HepG2 (cell line): ENCODE data around the gene WDR18. TPM values are rescaled to one million over a fixed set of nuclear protein-coding genes. Genes with fewer than 3 reads are reported as not detected.

Source experiments
- ATAC-seq: fragments of 200-7000 bp; cut with Tn5 transposase; 3 replicates; pipeline ENCODE4 v1.9.1; 2020; ENCODE audit warnings: mild to moderate bottlenecking, moderate library complexity
- BruUV-seq: library from RNA; stranded (reverse); fragments of 400-500 nt; replicated peaks from 2 replicates; lab custom pipeline; 2021; lab: Mats Ljungman, UMichigan
- CTCF ChIA-PET: fragments of 300-600 bp; formaldehyde crosslinking; extraction: SDS; loops from one replicate; lab custom pipeline; 2021; ENCODE audit warnings: low total read pairs, inconsistent platforms, low intra/inter-chr PET ratio; lab: Yijun Ruan, JAX
- POLR2A ChIA-PET: fragments of 350-600 bp; sonication (Branson Sonifier 250); formaldehyde crosslinking; loops from one replicate; lab custom pipeline; 2020; ENCODE audit warnings: antibody characterized with exemption, inconsistent platforms; lab: Yijun Ruan, JAX
- DNase-seq: peaks from one replicate; pipeline ENCODE4 v3.0.0-alpha.2; 2015; ENCODE audit warnings: low spot score
- FAIRE-seq: peaks from 3 replicates; lab custom pipeline; 2011; peaks lifted over from hg19 to GRCh38; lab: Jason Lieb, UNC
- H2AFZ ChIP-seq: one replicate; pipeline ENCODE4 v1.6.1; 2011; ENCODE audit warnings: low read length, inconsistent platforms
- H3K27ac ChIP-seq: fragments of 300-600 bp; 3 replicates; pipeline ENCODE4 v1.8.0; 2011; ENCODE audit warnings: mixed run types, mild to moderate bottlenecking, mixed read lengths, low read length, inconsistent platforms; ENCODE audit not compliant: insufficient read depth; ENCODE audit errors: extremely low read length
- H3K27me3 ChIP-seq, 2 experiments: fragments of 200-600 bp in 1 of 2; 2 replicates in 1 of 2; 3 replicates in 1 of 2; pipeline versions ENCODE4 v1.6.0 to v1.8.0; 2011; ENCODE audit warnings: low read length in 2 of 2, mild to moderate bottlenecking in 2 of 2, moderate library complexity in 2 of 2, inconsistent platforms in 1 of 2; ENCODE audit not compliant: insufficient read depth in 2 of 2, control insufficient read depth in 1 of 2
- H3K36me3 ChIP-seq, 2 experiments: fragments of 200-600 bp in 1 of 2; replicated peaks in 1 of 2; 2 replicates in 1 of 2; 3 replicates in 1 of 2; pipeline versions ENCODE4 v1.5.1 to v1.8.0; 2011; ENCODE audit warnings: low read length in 2 of 2, inconsistent platforms in 1 of 2; ENCODE audit not compliant: insufficient read depth in 2 of 2, control insufficient read depth in 1 of 2
- H3K4me1 ChIP-seq: 2 replicates; pipeline ENCODE4 v1.5.1; 2012; ENCODE audit warnings: low read length, inconsistent platforms; ENCODE audit not compliant: insufficient read depth
- H3K4me2 ChIP-seq: 2 replicates; pipeline ENCODE4 v1.6.0; 2011; ENCODE audit warnings: low read depth, low read length, inconsistent platforms
- H3K4me3 ChIP-seq, 3 experiments: fragments of 200-600 bp in 1 of 3; sonication (generic), shearing (Covaris generic) in 1 of 3; replicated peaks in 1 of 3; 2 replicates each; pipeline ENCODE4 v1.5.1; 2011 to 2016; ENCODE audit warnings: low read length in 3 of 3, inconsistent platforms in 2 of 3, low read depth in 2 of 3, mild to moderate bottlenecking in 2 of 3, control low read depth in 1 of 3, mixed read lengths in 1 of 3; ENCODE audit not compliant: insufficient read depth in 1 of 3
- H3K79me2 ChIP-seq: one replicate; pipeline ENCODE4 v1.6.1; 2011; ENCODE audit warnings: low read length, inconsistent platforms; ENCODE audit not compliant: insufficient read depth
- H3K9ac ChIP-seq: 2 replicates; pipeline ENCODE4 v1.6.0; 2011; ENCODE audit warnings: mild to moderate bottlenecking, low read depth, low read length, inconsistent platforms; ENCODE audit not compliant: insufficient read depth
- H3K9me3 ChIP-seq: 2 replicates; pipeline ENCODE4 v1.5.1; 2012; ENCODE audit warnings: mild to moderate bottlenecking, low read length
- H4K20me1 ChIP-seq: 2 replicates; pipeline ENCODE4 v1.6.0; 2011; ENCODE audit warnings: inconsistent platforms, mild to moderate bottlenecking, low read length, moderate library complexity; ENCODE audit not compliant: insufficient read depth
- ARNTL ChIP-seq: sonication (generic); formaldehyde crosslinking; IDR thresholded peaks from 2 replicates; pipeline ENCODE4 v1.4.0; 2020; ENCODE audit warnings: mild to moderate bottlenecking, missing genetic modification reagents
- DMTF1 ChIP-seq: sonication (generic); formaldehyde crosslinking; IDR thresholded peaks from 2 replicates; pipeline ENCODE4 v1.4.0; 2020; ENCODE audit warnings: mild to moderate bottlenecking, missing genetic modification reagents
- ETS1 ChIP-seq: sonication (generic); formaldehyde crosslinking; IDR thresholded peaks from 2 replicates; pipeline ENCODE4 v1.4.0; 2020; ENCODE audit warnings: missing genetic modification reagents
- HNF1B ChIP-seq: sonication (generic); formaldehyde crosslinking; IDR thresholded peaks from 2 replicates; pipeline ENCODE4 v1.5.1; 2020; ENCODE audit warnings: mild to moderate bottlenecking, moderate library complexity, missing genetic modification reagents
- IRF1 ChIP-seq: sonication (generic); formaldehyde crosslinking; IDR thresholded peaks from 2 replicates; pipeline ENCODE4 v1.4.0; 2020; ENCODE audit warnings: low read depth, mild to moderate bottlenecking, missing genetic modification reagents
- MTA3 ChIP-seq: sonication (generic); formaldehyde crosslinking; IDR thresholded peaks from 2 replicates; pipeline ENCODE4 v1.4.0; 2020; ENCODE audit warnings: missing genetic modification reagents
- NFYB ChIP-seq: sonication (generic); formaldehyde crosslinking; IDR thresholded peaks from 2 replicates; pipeline ENCODE4 v1.4.0; 2020; ENCODE audit warnings: missing genetic modification reagents
- PCBP1 ChIP-seq: fragments of 200-400 bp; formaldehyde crosslinking; IDR thresholded peaks from 2 replicates; pipeline ENCODE4 v1.6.1; 2017; ENCODE audit warnings: mild to moderate bottlenecking, low read depth, low read length, borderline replicate concordance
- REPIN1 ChIP-seq: sonication (generic); formaldehyde crosslinking; IDR thresholded peaks from 2 replicates; pipeline ENCODE4 v1.8.0; 2022; ENCODE audit warnings: missing genetic modification reagents, low read depth, mild to moderate bottlenecking, borderline replicate concordance
- SRSF1 ChIP-seq: fragments of 200-400 bp; formaldehyde crosslinking; optimal IDR thresholded peaks from 2 replicates; pipeline ENCODE3; 2017; ENCODE audit warnings: mild to moderate bottlenecking, low read depth, low read length, moderate library complexity
- ZNF17 ChIP-seq: sonication (generic); formaldehyde crosslinking; IDR thresholded peaks from 2 replicates; pipeline ENCODE4 v1.5.0; 2020; ENCODE audit warnings: mild to moderate bottlenecking, missing genetic modification reagents
- WGBS: methylation state at CpG from one replicate; pipeline ENCODE4 v1.1.6; 2017; ENCODE audit warnings: low lambda C conversion rate; 5-methylcytosine and 5-hydroxymethylcytosine counted together
- in situ Hi-C: cut with HindIII; loops from 2 replicates; pipeline ENCODE4 v1.10.0; 2017; ENCODE audit warnings: low pct_unique_long_range_greater_than_20kb; ENCODE audit not compliant: extremely low pct_ligation_motif_present
- intact Hi-C: fragments of 100-400 bp; cut with micrococcal nuclease; formaldehyde crosslinking; loops from one replicate; pipeline ENCODE4 v1.10.0; 2022; ENCODE audit not compliant: unreplicated experiment
- polyA plus RNA-seq, 8 experiments: library from polyadenylated mRNA; depleted of rRNA in 3 of 8; stranded (reverse) in 7 of 8; unstranded in 1 of 8; fragments of >200 nt; fragmentation: Illumina TruSeq in 4 of 8; extraction: Trizol in 4 of 8; gene quantifications; 2 replicates each; pipeline versions ENCODE4 v1.2.1 to v1.2.3, GENCODE V29; 2011 to 2016; ENCODE audit warnings: low read depth in 4 of 8, missing spikeins in 1 of 8, mixed read lengths in 1 of 8; ENCODE audit not compliant: insufficient read depth in 1 of 8
- total RNA-seq, 5 experiments: library from RNA; depleted of rRNA; stranded (reverse); fragments of >200 nt; fragmentation: Illumina TruSeq; extraction: Trizol; gene quantifications; 2 replicates each; pipeline ENCODE4 v1.2.3, GENCODE V29; 2016; ENCODE audit warnings: low read depth in 1 of 5
- TF ChIP-seq, protein P1 (sequence below): sonication (generic); formaldehyde crosslinking; IDR thresholded peaks from 2 replicates; pipeline ENCODE4 v1.5.0; 2020; ENCODE audit warnings: mild to moderate bottlenecking, low read depth, missing genetic modification reagents, borderline replicate concordance
- TF ChIP-seq, protein P2 (sequence below): sonication (generic); formaldehyde crosslinking; IDR thresholded peaks from 2 replicates; pipeline ENCODE4 v1.4.0; 2020; ENCODE audit warnings: missing genetic modification reagents

WDR18 gene
- total and polyA plus RNA-seq, 2 of the 13 experiments (the other 11 are each of a cell fraction or from before 2014, with no cell fraction given), result 36.4 to 47.6 TPM

DNA sequence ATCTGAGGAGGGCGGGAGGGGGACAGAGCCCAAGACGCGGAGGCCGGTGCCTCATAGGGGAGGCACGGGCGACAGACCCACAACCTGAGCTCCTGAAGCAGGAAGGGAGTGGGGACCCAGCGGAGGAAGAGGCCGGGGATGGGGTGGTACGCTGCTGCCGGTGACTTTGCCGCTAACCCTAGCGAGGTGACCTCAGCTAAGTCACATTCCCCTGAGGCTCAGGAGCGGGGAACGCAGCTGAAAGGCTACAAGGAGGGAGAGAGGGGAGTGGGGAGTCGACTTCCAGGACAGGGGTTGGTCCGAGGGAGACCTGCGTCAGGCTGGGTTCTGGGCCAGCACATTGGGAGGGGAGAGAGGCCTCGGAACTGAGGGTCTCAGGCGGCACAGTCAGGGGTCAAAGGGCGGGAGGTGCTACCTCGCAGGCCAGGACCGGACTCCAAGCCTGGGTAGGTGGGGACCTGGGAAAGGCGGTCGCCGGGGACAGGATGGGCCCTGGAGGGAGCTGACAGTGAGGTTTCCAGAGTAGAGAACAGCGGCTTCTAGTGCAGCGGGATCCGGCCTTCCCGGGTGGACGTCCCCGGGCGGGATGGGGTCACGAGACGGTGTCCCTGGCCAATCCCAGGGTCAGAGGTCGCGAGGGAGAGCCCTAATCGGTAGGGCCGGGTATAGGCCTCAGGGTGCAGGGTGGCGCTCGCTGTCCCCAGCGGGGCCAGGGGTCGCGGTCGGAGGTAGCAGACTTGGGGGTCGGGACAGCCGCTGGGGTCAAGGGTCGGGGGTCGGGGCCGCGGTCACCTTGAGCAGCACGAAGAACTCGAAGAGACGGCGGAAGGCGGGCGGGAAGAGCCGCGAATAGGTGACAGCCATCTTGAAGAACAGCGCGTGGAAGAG is 36.1 kb downstream of the WDR18 start:
- Histone ChIP-seq H2AFZ (no peak overlapping the region), H4K20me1 (peaks cover 27% of the 10 kb centered on the region), H3K4me1 (peaks cover 47% of the 10 kb centered on the region), H3K79me2 (peaks cover 54% of the 10 kb centered on the region), H3K36me3 (peaks cover 4% of the 10 kb centered on the region in 2 experiments; a peak in 1 of 5 replicates), H3K4me3 (peak overlapping the region; percentile 69 to 92 (median 90)), H3K9ac (peak overlapping the region; percentile 90), H3K27me3 (no peaks in the 10 kb centered on the region; a peak in 1 of 5 replicates), H3K9me3 (no peaks in the 10 kb centered on the region), H3K27ac (peak overlapping the region; percentile 77), H3K4me2 (peak overlapping the region; percentile 93)
- ChIA-PET POLR2A (interaction anchor here (0.6 to 1.4 kb wide), 6 partner anchors 8 to 236 kb away, joined by 3 to 5 read pairs (median 4); partner anchors contain the start of genes ABCA7 and WDR18), CTCF (interaction anchor here (1.1 kb wide), 1 partner anchor 99 kb away, joined by 3 read pairs; no protein-coding TSS in a partner anchor)
- intact Hi-C loops (loop anchor here (2.0 kb wide), 1 partner anchor 67 kb away; no protein-coding TSS in a partner anchor), in situ Hi-C loops (no loop called here)
- 3% methylated on average over 31 of the region's 60 CpGs for WGBS
- no peak for FAIRE-seq
- peak; percentile 11 for ATAC-seq
- no peak for DNase-seq
- BruUV-seq, result no TSS peak
- TF ChIP-seq, protein P1, sequence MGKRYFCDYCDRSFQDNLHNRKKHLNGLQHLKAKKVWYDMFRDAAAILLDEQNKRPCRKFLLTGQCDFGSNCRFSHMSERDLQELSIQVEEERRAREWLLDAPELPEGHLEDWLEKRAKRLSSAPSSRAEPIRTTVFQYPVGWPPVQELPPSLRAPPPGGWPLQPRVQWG (CRISPR knock-in tag), result no peak
- TF ChIP-seq, protein P2, sequence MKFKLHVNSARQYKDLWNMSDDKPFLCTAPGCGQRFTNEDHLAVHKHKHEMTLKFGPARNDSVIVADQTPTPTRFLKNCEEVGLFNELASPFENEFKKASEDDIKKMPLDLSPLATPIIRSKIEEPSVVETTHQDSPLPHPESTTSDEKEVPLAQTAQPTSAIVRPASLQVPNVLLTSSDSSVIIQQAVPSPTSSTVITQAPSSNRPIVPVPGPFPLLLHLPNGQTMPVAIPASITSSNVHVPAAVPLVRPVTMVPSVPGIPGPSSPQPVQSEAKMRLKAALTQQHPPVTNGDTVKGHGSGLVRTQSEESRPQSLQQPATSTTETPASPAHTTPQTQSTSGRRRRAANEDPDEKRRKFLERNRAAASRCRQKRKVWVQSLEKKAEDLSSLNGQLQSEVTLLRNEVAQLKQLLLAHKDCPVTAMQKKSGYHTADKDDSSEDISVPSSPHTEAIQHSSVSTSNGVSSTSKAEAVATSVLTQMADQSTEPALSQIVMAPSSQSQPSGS (CRISPR knock-in tag), result no peak
- no peak for TF ChIP-seq DMTF1 (CRISPR knock-in tag)
- TF ChIP-seq SRSF1, result peak; percentile 34
- TF ChIP-seq HNF1B (CRISPR knock-in tag), result no peak
- TF ChIP-seq REPIN1 (CRISPR knock-in tag), result no peak
- no peak for TF ChIP-seq ARNTL
- TF ChIP-seq PCBP1, result no peak
- TF ChIP-seq IRF1, result no peak
- TF ChIP-seq ETS1, result no peak
- TF ChIP-seq MTA3, result no peak
- TF ChIP-seq NFYB (CRISPR knock-in tag), result no peak
- TF ChIP-seq ZNF17 (CRISPR knock-in tag), result no peak
